HG03354 (cell line): Measurements from ENCODE around the gene OR10A3.

Experiments used
- ATAC-seq: cut with Tn5 transposase; IDR thresholded peaks from one replicate; pipeline ENCODE4 v1.9.1; 2021; ENCODE audit warnings: mild to moderate bottlenecking; ENCODE audit not compliant: unreplicated experiment, poor library complexity, severe bottlenecking

OR10A3 gene

DNA sequence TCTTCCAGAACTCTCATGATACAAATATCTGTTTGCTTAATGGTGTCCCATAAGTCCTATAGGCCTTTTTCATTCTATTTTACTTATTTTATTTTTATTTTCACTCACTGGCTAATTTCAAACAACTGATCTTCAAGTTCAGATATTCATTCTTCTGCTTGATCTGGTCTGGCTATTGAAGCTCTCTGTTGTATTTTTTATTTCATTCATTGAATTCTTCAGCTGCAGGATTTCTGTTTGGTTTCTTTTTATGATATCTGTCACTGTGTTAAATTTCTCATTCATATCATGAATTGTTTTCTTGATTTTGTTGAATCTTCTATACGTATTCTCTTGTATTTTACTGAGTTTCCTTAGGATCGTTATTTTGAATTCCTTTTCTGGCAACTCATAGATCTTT lies 2.6 kb upstream of the OR10A3 start:
- no peak for ATAC-seq

GRCh38 chr11:7941146-7941545 lies 362 bp downstream of the OR10A3 start:
- no peak for ATAC-seq

- ATAC-seq = no peak
Measured at GRCh38 chr11:7936615-7937014, 4.9 kb downstream of the OR10A3 start.

- no peak for ATAC-seq
Measured at GRCh38 chr11:7931168-7931567, 10.3 kb downstream of the OR10A3 start, which contains the start of gene OR10A6. Gene OR10A6 (minus strand): TSS chr11:7931268. CDS start chr11:7928662, 2,606 bp downstream.

DNA sequence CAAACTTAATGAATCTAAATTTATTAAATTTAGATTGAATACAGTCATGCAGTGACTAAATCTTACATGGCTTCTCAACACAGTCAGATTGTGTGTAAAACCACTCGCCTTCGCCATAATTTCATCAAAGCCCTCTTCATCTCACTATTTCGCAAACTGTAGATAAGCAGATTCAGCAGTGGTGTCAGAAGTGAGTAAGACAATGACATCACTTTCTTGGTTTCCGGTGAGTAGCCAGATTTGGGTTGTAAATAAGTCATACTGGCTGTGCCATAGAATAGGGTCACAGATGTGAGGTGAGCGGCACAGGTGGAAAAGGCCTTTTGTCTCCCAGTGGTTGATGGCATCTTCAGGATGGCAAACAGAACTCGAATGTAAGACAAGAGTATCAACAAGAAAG lies 13.9 kb downstream of the OR10A3 start:
- ATAC-seq = no peak

GRCh38 chr11:7924536-7924935 lies 17.0 kb downstream of the OR10A3 start:
- no peak for ATAC-seq

GRCh38 chr11:7918141-7918540 lies 23.4 kb downstream of the OR10A3 start:
- ATAC-seq = no peak

DNA sequence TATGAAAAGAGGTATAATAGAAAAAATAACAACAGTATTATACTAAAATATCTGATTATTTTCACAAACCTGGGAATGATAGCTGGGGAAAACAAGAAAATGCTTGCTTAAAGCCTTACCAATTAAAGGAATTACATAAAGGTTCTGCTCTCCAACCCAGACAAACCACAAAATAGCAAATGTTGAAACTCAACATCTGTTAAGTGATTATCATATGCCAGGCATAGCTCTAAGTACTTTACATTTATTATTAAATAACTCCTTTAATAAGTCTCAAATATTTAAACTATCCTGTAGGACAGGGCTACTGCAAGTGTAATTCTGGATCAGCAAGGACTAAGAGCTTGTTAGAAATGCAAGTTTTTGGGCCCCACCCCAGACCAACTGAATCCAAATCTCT lies 30.5 kb downstream of the OR10A3 start:
- no peak for ATAC-seq

GRCh38 chr11:7910286-7910788 lies 31.2 kb downstream of the OR10A3 start:
- no peak for ATAC-seq

- no peak for ATAC-seq
Measured at GRCh38 chr11:7909585-7910285, 31.8 kb downstream of the OR10A3 start.

DNA sequence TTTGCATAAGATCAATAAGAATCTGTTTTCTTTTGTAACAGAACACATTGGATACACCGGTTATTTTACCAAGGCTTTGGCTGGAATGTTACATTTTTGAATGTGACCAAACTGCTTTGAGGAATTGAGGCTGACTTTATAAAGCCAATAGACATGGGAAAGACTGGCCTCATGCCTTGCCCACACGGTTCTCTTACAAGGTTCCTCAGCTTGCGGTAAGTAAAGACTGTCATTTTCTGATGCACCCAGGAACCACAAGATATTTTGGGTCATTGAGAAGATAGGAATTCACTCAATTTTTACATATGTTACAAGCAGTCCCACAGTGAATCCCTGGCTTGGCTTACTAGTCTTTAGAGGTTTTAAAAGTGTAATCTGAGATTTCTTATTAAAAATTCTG lies 34.4 kb downstream of the OR10A3 start:
- ATAC-seq = no peak

- ATAC-seq = no peak
Measured at GRCh38 chr11:7906481-7906880, 35.0 kb downstream of the OR10A3 start.

DNA sequence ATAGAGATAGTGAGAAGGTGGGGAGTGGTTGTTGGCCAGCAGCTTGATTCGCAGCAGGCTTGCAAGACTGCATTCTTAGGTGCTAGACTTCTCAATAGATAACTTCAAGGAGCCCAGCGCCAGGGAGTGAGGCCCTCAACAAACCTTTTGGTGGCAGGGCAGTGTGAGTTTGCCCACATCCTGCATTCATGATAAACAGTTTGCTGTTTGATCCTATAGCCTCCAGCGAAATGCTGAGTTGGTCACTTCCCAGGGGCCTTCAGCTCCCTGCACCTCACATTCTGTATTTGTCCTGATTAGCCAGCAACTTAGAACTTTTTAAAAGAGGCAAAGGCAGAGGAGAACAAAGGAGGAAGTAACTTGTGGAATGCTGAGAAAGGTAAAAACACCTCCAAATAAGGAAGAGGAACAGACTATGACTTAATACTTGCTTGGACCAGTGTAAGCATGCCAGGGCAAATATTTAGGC lies 35.5 kb downstream of the OR10A3 start:
- no peak for ATAC-seq

DNA sequence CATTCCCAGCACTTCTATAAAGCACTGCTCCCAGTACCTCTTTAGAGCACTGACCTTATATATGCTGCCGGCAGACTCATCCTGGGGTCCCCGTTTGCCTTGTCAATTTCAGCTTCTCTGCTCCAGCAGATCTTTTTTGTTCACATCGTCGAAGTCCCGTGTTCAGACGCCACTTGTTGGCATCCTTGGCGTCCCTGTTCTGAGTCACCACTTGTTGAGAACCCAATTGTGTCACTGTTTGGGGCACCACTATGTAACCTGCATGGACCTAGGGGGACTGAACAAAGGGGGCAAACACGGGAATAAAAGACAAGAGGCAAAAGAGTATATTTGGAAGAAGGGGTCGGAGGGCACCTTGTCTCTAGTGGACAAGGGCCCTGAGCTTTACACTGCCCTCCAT lies 36.0 kb downstream of the OR10A3 start:
- no peak for ATAC-seq

- no peak for ATAC-seq
Measured at GRCh38 chr11:7904917-7905316, 36.6 kb downstream of the OR10A3 start.

DNA sequence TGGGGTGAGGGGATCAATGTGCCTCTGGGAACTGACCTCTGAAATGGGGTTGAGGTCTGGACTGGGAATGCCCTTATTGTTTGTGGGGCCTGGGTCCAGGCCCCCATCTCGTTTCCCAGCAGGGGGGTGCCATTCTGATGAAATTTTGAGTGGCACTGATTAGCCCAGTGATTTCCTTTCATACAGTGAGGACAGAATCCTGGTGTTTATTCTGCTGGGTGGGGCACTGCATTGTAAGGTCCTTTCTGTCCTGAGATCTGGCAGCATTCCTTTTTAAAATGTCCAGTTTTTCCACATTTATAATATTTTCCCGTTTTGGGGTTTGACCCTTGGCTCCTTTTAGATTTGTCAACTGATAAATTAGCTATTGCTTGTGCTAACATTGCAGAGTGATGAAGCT lies 37.6 kb downstream of the OR10A3 start:
- ATAC-seq = no peak

GRCh38 chr11:7901319-7901854 lies 40.1 kb downstream of the OR10A3 start:
- ATAC-seq = no peak

DNA sequence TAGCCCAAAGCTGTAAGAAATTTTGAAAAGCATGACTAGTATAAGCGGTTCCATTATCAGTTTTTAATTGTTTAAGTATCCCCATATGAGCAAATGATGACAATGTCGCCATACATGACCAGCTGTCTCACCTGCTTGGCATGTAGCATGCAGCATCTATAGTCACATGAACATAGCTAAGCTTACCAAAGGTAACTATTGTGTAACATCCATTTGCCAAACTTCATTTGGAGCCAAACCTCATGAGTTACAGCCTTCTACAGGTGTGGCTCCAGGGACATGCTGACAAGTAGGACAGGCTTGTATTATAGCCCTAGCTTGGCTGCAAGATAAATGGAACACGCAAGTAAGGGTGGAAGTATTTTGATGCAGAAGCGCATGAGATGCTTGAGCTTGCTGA lies 40.8 kb downstream of the OR10A3 start:
- ATAC-seq = no peak

- no peak for ATAC-seq
Measured at GRCh38 chr11:7899418-7899817, 42.1 kb downstream of the OR10A3 start.

DNA sequence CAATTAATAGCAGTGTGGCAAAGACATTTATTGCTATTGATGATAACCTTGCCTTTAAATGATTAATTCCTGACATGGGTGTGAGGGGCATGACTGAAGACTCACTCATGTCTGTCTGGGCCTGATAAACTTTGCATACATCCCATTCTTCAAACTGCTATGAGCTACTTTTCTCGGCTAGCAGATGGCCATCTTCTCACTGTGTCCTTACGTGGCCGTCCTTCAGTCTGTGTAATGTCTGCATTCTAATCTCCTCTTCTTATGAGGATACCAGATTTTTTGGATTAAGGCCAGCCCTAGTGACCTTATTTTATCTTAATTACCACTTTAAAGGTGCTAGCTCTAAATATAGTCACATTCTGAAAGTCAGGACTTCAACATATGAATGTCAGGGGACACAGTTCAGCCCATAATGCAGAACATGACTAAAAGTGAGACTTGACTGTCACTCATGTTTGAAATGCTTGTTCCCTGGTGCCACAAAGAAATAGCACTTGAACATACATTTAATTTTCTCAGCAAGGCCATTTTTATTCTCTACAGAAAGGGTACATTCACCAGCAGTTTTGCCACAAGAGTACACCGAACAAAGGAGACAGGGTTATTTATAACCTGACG lies 42.7 kb downstream of the OR10A3 start:
- ATAC-seq = no peak
